T-helper 9 cell (primary cell): Measurements from ENCODE around the gene MYL4.
"Not testable (repeated sequence)": the region's sequence is repeated elsewhere in the genome, so short reads cannot be mapped to it uniquely, and the experiment has no call there.

ENCODE experiments used
- DNase-seq: peaks from one replicate; pipeline ENCODE4 v3.0.0-alpha.2; 2020

The MYL4 gene

DNA sequence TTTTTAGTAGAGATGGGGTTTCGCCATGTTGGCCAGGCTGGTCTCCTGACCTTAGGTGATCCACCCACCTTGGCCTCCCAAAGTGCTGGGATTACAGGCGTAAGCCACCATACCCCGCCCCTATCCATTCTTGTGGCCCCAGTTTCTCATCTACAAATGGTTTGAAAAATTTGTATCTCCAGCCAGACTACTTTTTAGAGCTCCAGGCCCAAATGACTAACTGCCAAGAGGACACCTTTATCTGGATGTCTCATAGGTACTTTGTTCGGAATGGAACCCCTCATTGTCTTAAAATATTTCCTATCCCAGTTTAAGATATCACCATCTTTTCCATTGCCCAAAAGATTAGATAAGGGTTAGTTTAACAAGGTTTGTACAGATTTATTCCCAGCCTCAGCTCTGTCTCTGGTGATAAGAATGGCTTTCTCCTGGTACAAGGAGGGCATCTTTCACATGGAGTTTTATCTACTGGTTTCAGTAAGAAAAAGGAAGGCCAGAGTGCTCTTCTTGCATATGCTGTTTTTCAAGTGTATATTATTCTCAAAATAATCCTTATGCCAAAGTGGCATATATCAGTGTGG is 15.1 kb upstream of the MYL4 start:
- no peak for DNase-seq

GRCh38 chr17:47197821-47198220 is 11.3 kb upstream of the MYL4 start:
- no peak for DNase-seq

GRCh38 chr17:47199627-47200324 is 9.4 kb upstream of the MYL4 start:
- no peak for DNase-seq

DNA sequence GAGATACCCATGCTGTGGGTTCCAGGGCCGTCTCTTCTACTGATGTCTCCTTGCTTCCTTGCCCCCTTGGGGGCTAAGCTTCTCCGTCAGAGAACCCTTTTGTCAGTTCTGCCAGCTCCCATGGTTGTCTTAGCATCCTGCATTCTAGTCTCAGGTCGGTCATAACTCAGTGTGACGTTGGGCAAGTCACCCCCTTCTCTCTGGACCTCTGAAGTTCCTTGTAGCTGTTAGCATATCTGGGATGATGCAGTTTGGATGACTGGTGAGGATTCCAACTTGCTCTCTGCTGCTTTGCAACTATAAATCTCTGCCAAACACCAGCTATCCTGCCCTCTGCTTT is 8.9 kb upstream of the MYL4 start:
- no peak for DNase-seq

DNA sequence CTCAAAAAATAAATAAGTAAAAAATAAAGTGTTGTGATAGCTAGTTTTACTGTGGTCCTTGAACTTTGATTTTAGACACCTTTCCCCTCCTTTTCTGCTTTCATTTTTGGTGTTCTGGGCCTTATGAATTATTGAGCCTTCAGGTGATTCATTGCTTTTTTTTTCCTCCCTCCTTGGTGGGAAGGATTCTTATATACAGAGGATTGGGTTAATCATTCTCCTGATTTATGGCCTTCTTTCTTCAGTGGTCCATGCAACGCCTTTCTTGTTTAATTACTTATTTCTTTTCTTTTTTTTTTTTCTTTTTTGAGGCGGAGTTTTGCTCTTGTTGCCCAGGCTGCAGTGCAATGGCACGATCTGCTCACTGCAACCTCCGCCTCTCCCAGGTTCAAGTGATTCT is 8.0 kb upstream of the MYL4 start:
- no peak for DNase-seq

GRCh38 chr17:47203984-47204721 is 5.0 kb upstream of the MYL4 start:
- DNase-seq, result no peak

DNA sequence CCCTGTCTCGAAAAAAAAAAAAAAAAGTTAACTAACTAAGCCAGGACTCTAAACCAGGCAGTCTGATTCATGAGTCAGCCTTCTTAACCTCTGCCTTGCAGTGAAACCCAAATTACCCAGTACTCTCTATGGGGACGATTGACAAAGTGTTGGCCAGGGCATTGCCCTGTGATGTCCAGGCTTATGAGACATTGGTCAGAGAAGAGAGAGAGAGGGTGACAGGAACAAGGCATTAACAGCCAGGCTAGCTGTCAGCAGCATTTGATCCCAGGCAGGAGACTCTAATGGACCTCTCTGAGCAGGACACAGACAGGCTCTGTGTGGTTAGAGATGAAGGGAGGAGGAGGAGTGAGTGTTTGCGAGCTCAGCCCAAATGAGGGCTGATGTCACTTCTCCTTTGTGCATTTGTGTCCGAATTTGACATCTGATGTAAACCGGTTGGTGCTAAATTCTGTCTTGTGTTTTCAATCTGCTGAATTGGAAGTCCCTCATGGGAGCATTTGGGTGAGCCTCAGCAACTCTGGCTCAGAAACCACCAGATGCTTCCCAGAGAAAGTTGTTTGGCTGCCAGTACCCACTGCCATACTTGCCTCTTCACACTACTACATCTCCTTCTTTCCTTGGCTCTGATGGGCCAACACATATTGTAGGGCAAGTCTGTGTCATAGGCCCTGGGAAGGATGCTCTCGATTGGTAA is 4.3 kb upstream of the MYL4 start:
- DNase-seq, result no peak

DNA sequence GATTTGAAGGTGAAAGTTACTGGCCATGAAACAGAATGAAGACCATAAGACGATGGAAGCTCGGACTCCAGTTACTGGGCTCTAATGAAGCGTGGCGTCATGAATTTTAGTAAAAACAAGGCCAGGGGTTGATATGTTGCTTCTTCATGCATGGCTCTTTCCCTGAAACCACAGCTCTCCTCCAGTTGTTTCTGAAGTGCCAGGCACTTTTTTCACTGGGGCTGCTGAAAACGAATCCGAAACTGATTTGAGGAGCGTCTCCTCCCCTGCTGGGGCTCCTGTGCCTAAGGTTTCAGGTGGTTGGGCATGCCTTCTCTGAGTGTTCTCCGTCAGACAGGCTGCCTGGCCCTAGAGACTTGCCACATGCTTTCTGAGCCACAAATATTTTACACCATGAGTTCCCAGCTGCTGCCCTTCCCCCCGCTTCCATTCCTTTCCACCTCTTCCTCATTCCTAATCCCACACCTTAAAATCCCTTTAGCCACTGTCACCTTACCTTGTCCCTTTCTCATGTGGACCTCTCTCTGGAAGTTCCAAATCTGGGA is 3.7 kb upstream of the MYL4 start:
- peak; percentile 51 for DNase-seq

DNA sequence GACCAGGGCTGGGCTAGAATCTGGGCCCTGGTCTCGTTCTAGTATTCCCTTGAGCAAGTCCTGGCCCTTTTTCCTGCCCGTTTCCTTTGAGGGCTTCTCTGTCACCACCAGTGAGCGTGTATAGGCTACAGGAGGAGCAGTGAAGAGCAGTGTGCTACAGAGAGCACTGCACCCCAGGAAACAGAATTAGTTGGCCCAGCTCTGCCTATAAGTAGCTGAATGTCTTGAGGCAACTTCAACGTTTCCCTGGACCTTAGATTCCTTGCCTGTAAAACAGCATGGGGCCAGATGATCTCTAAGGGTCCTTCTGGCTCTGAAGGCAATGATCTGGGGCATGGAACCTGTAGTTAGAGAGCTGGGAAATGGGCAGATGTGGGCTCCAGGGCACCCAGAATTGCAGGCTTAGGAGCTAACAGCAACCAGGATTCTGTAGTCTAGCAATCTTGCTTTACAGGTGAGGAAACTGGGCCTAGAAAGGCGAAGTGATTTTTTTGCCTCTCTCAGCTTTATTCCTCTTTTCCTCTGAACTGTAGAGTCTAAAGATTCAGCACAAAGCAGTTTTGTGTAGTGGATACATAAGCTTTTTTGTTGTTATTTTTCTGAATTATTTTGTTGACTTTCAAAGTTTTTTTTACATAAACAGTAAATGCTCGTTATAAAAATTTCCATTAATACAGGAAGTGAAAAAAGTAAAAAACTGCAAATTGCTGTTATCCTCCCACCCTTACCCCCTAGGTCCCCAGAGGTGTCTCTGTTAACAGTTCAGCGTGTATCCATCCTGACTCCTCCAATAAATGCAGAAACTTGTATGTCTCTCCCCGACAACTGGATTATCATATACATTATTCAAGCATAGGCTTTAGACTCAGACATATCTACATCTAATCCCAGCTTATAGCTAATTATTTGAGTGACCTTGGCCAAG is 1.7 kb upstream of the MYL4 start:
- DNase-seq, result no peak

DNA sequence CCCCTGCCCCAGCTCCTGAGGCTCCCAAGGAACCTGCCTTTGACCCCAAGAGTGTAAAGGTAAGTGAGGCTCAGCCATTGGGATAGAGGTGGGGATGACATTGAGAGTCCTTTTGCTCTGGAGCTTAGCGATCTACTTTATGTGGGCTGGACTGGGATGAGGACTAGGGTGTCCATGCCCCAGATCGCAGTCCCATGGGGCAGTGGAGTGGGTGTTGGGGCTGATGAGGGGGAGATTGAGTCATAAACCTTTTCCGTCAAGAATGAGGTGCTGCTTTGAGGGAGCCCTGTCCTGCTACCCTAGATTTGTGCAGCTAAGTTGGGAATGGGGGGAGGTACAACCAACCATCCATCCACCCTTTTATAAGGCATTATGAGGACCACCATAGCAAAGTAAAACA is 351 bp downstream of the MYL4 start:
- DNase-seq, result no peak

GRCh38 chr17:47210105-47210504 is 957 bp downstream of the MYL4 start:
- no peak for DNase-seq

GRCh38 chr17:47210779-47211178 is 1.6 kb downstream of the MYL4 start:
- no peak for DNase-seq

DNA sequence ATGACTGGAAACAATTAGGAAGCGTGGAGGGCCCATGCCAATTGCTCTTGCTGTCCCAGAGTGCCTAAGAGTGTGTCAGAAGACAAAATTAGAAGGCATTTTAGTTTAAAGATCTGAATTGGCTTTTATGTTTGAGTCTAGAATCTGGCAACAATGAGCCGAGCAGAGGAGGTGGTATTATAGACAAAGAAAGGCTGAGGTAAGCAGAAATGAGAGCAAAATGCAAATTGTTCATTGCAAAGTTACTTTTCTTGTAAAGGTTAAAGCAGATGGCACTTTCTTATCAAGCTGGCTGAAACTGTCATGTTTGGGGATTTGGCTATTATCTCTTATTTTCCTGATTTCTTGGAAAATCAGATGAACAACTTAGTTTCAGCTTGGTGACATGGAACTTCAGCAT is 3.3 kb downstream of the MYL4 start:
- no peak for DNase-seq

DNA sequence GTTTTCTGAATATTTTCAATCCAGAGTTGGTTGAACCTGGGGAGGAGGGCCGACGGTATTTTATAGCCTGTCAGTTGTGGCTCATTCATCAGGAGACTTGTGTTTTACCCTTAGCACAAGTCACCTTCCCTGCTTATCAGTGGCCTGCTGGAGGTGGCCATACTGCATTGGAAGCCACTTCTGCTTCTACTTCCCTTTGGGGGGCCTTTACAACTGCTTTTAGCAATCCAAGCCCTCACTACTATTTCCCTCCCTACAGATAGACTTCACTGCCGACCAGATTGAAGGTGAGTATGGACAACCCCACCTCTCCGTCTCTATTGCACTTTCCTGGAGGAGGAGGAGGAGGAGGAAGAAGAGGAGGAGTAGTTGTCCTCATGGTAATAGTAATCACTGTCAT is 4.4 kb downstream of the MYL4 start:
- no peak for DNase-seq

GRCh38 chr17:47214931-47215330 is 5.8 kb downstream of the MYL4 start:
- no peak for DNase-seq

GRCh38 chr17:47216821-47217220 is 7.7 kb downstream of the MYL4 start:
- not testable (repeated sequence) for DNase-seq

GRCh38 chr17:47217279-47217678 is 8.1 kb downstream of the MYL4 start:
- not testable (repeated sequence) for DNase-seq

DNA sequence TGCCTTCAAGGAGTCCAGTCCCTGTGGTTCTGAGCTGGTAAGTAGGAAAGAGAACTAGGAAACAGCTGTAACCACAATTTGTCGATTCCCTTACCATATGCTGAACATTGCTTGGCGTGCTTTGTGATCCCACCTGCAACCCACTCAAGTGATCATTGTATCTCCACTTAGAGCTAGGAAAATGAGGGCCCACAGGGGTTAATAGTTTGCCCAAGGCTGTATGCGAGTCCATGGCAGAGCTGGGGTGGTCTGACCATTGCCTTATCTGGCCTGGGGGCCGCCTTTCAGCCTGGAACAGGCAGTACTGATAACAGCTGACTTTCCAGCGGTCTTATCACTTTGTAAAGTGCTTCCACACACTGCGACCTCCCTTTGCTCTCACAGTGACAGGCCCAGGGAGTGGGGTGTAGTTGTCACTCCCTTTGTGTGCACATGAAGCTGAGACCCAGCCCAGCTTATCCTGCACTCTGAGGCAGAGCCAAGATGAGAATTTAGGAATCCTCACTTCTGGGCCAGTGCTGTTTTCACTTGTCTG is 9.8 kb downstream of the MYL4 start:
- DNase-seq, result no peak

GRCh38 chr17:47219621-47220475 is 10.7 kb downstream of the MYL4 start:
- no peak for DNase-seq

GRCh38 chr17:47220531-47220999 is 11.4 kb downstream of the MYL4 start:
- DNase-seq, result no peak

DNA sequence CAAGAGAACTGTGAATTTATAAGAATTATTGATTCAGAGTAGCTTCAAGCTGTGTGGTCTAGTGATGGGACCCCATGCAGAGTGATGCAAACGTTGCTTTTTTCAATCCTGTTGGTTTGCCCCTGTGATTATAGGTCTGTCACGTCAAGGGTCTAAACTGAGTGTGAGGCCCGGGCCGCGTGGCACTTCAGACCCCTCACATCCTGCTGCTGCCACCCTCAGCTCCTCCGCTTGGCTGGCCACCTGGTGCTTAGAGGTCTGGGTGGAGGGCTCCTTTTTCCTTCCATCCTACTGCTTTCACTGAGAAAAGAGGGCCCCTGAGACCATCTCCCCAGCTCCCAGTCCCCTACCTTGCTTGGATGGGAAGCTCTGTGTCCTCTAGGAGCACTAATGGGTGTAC is 12.0 kb downstream of the MYL4 start:
- no peak for DNase-seq
